SK-N-SH (cell line): Measurements from ENCODE around the gene CD2. TPM values are rescaled to one million over a fixed set of nuclear protein-coding genes. Genes with fewer than 3 reads are reported as not detected.

Source experiments
- CTCF ChIA-PET: fragments of 300-600, 350-600 bp; formaldehyde crosslinking; extraction: SDS; loops from one replicate; lab custom pipeline; 2021; lab: Yijun Ruan, JAX
- POLR2A ChIA-PET: fragments of 350-600 bp; sonication (Branson Sonifier 250); formaldehyde crosslinking; extraction: SDS; loops from one replicate; lab custom pipeline; 2020; ENCODE audit warnings: antibody characterized with exemption, inconsistent platforms; lab: Yijun Ruan, JAX
- DNase-seq: peaks from one replicate; pipeline ENCODE4 v3.0.0; 2012
- H2AFZ ChIP-seq: fragments of 200-600 bp; sonication (generic); 2 replicates; pipeline ENCODE4 v1.8.1; 2016; ENCODE audit warnings: antibody characterized with exemption, mild to moderate bottlenecking, low read depth
- H3F3A ChIP-seq: fragments of 200-600 bp; sonication (generic); replicated peaks from 2 replicates; pipeline ENCODE3; 2016; ENCODE audit warnings: antibody characterized with exemption, mild to moderate bottlenecking; ENCODE audit not compliant: insufficient read depth
- H3K27ac ChIP-seq, 2 experiments: fragments of 200-500 bp in 1 of 2; fragments of 200-600 bp in 1 of 2; sonication (Bioruptor generic) in 1 of 2; sonication (generic), shearing (Covaris generic) in 1 of 2; 2 replicates each; pipeline versions ENCODE4 v1.5.1 to v1.6.1; 2014 to 2016; ENCODE audit warnings: low read depth in 2 of 2, inconsistent platforms in 1 of 2, low read length in 1 of 2, mild to moderate bottlenecking in 1 of 2, mixed read lengths in 1 of 2
- H3K27me3 ChIP-seq: fragments of 200-600 bp; sonication (generic), shearing (Covaris generic); 2 replicates; pipeline ENCODE4 v1.6.1; 2016; ENCODE audit warnings: mixed run types; ENCODE audit not compliant: insufficient read depth
- H3K36me3 ChIP-seq, 2 experiments: fragments of 200-500 bp in 1 of 2; fragments of 200-600 bp in 1 of 2; sonication (Bioruptor generic) in 1 of 2; sonication (generic) in 1 of 2; replicated peaks in 1 of 2; 2 replicates each; pipeline versions ENCODE3 to v1.5.1; 2014 to 2016; ENCODE audit warnings: low read length in 1 of 2, mild to moderate bottlenecking in 1 of 2; ENCODE audit not compliant: insufficient read depth in 2 of 2, control insufficient read depth in 1 of 2
- H3K4me1 ChIP-seq, 2 experiments: fragments of 200-500 bp in 1 of 2; fragments of 200-600 bp in 1 of 2; sonication (Bioruptor generic) in 1 of 2; sonication (generic), shearing (Covaris generic) in 1 of 2; 2 replicates each; pipeline versions ENCODE4 v1.5.1 to v1.6.1; 2014 to 2016; ENCODE audit warnings: low read depth in 1 of 2, low read length in 1 of 2, mixed run types in 1 of 2; ENCODE audit not compliant: insufficient read depth in 2 of 2, control insufficient read depth in 1 of 2
- H3K4me2 ChIP-seq: fragments of 200-600 bp; sonication (generic), shearing (Covaris generic); 2 replicates; pipeline ENCODE4 v1.6.1; 2017; ENCODE audit warnings: mixed run types
- H3K4me3 ChIP-seq, 2 experiments: fragments of 200-500 bp in 1 of 2; fragments of 200-600 bp in 1 of 2; sonication (Bioruptor generic) in 1 of 2; sonication (generic), shearing (Covaris generic) in 1 of 2; 2 replicates each; pipeline versions ENCODE4 v1.5.1 to v1.8.1; 2014 to 2016; ENCODE audit warnings: low read depth in 2 of 2, inconsistent platforms in 1 of 2, low read length in 1 of 2, mild to moderate bottlenecking in 1 of 2, mixed read lengths in 1 of 2, moderate library complexity in 1 of 2
- H3K79me2 ChIP-seq: fragments of 200-600 bp; sonication (generic); 2 replicates; pipeline ENCODE4 v1.8.1; 2017; ENCODE audit warnings: mild to moderate bottlenecking; ENCODE audit not compliant: insufficient read depth
- H3K9ac ChIP-seq: fragments of 200-600 bp; sonication (generic); 2 replicates; pipeline ENCODE4 v1.6.1; 2017; ENCODE audit warnings: mixed run types
- H3K9me2 ChIP-seq: fragments of 200-600 bp; sonication (generic); 2 replicates; pipeline ENCODE4 v1.6.1; 2017; ENCODE audit warnings: mixed run types
- H3K9me3 ChIP-seq: fragments of 200-600 bp; sonication (generic); 2 replicates; pipeline ENCODE4 v1.6.1; 2017; ENCODE audit warnings: mixed run types, mild to moderate bottlenecking, moderate library complexity
- H4K20me1 ChIP-seq: fragments of 200-600 bp; sonication (generic); 2 replicates; pipeline ENCODE4 v1.6.1; 2017; ENCODE audit warnings: mild to moderate bottlenecking, mixed run types; ENCODE audit not compliant: insufficient read depth
- CTCF ChIP-seq: fragments of 200-600 bp; sonication (generic); IDR thresholded peaks from 2 replicates; pipeline ENCODE4 v1.6.1; 2017; ENCODE audit warnings: antibody characterized with exemption, mild to moderate bottlenecking, moderate library complexity
- FOSL2 ChIP-seq: IDR thresholded peaks from 2 replicates; pipeline ENCODE4 v1.4.0; 2012; ENCODE audit warnings: low read depth, mild to moderate bottlenecking, moderate library complexity, borderline replicate concordance
- GABPA ChIP-seq: IDR thresholded peaks from 2 replicates; pipeline ENCODE4 v1.4.0; 2012; ENCODE audit warnings: low read depth, mild to moderate bottlenecking
- GATA2 ChIP-seq: sonication (generic); formaldehyde crosslinking; IDR thresholded peaks from 2 replicates; pipeline ENCODE4 v1.5.0; 2020; ENCODE audit warnings: mild to moderate bottlenecking, missing genetic modification reagents
- PBX3 ChIP-seq: IDR thresholded peaks from 2 replicates; pipeline ENCODE4; 2012
- RXRA ChIP-seq: IDR thresholded peaks from 2 replicates; pipeline ENCODE4 v1.4.0; 2012; ENCODE audit warnings: low read depth, mild to moderate bottlenecking, borderline replicate concordance
- SIN3A ChIP-seq: IDR thresholded peaks from 2 replicates; pipeline ENCODE4 v1.6.1; 2012; ENCODE audit warnings: low read depth, mild to moderate bottlenecking, low read length, moderate library complexity, borderline replicate concordance
- SMC3 ChIP-seq: IDR thresholded peaks from 2 replicates; pipeline ENCODE4 v1.6.1; 2012; ENCODE audit warnings: low read depth, low read length, improper control_type of control experiment
- TAF1 ChIP-seq: IDR thresholded peaks from 2 replicates; pipeline ENCODE4 v1.6.1; 2012; ENCODE audit warnings: low read depth, mild to moderate bottlenecking, low read length, moderate library complexity, borderline replicate concordance
- TCF12 ChIP-seq: IDR thresholded peaks from 2 replicates; pipeline ENCODE4 v1.4.0; 2012
- TEAD4 ChIP-seq: IDR thresholded peaks from 2 replicates; pipeline ENCODE4 v1.4.0; 2012; ENCODE audit warnings: mild to moderate bottlenecking, borderline replicate concordance; ENCODE audit not compliant: insufficient read depth
- USF2 ChIP-seq: fragments of 150-350 bp; IDR thresholded peaks from 2 replicates; pipeline ENCODE4 v1.6.1; 2017; ENCODE audit warnings: antibody characterized with exemption, low read length, low read depth, borderline replicate concordance
- YY1 ChIP-seq: IDR thresholded peaks from 2 replicates; pipeline ENCODE4 v1.4.0; 2012; ENCODE audit warnings: low read depth, mild to moderate bottlenecking
- WGBS: methylation state at CpG from one replicate; pipeline ENCODE4 v1.1.6; 2017; ENCODE audit warnings: low lambda C conversion rate; 5-methylcytosine and 5-hydroxymethylcytosine counted together
- polyA plus RNA-seq, 3 experiments: library from polyadenylated mRNA; depleted of rRNA; stranded (reverse); fragments of >200 nt; gene quantifications; 2 replicates each; pipeline ENCODE4 v1.2.3, GENCODE V29; 2012
- TF ChIP-seq, protein P1 (sequence below): fragments of 150-350 bp; IDR thresholded peaks from 2 replicates; pipeline ENCODE4 v1.6.1; 2016; ENCODE audit warnings: mild to moderate bottlenecking, low read depth, low read length
- TF ChIP-seq, protein P2 (sequence below): IDR thresholded peaks from 2 replicates; pipeline ENCODE4 v1.4.0; 2012; ENCODE audit warnings: low read depth, borderline replicate concordance
- TF ChIP-seq, protein P3 (sequence below): IDR thresholded peaks from 2 replicates; pipeline ENCODE4 v1.4.0; 2012; ENCODE audit warnings: low read depth
- TF ChIP-seq, protein P4 (sequence below): IDR thresholded peaks from 2 replicates; pipeline ENCODE4 v1.4.0; 2012; ENCODE audit warnings: low read depth, borderline replicate concordance

The CD2 gene
- polyA plus RNA-seq, 1 of the 3 experiments (the other 2 are of a cell fraction), result not detected

GRCh38 chr1:116806671-116807070 is 52.4 kb downstream of the CD2 start:
- Histone ChIP-seq H4K20me1 (no peaks in the 10 kb centered on the region), H3F3A (no peaks in the 10 kb centered on the region)
- TF ChIP-seq SIN3A (no peak), FOSL2 (no peak), SMC3 (no peak), GATA2 (CRISPR knock-in tag) (no peak), TEAD4 (no peak)
- TF ChIP-seq, protein P1, sequence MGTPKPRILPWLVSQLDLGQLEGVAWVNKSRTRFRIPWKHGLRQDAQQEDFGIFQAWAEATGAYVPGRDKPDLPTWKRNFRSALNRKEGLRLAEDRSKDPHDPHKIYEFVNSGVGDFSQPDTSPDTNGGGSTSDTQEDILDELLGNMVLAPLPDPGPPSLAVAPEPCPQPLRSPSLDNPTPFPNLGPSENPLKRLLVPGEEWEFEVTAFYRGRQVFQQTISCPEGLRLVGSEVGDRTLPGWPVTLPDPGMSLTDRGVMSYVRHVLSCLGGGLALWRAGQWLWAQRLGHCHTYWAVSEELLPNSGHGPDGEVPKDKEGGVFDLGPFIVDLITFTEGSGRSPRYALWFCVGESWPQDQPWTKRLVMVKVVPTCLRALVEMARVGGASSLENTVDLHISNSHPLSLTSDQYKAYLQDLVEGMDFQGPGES, result no peak
- TF ChIP-seq, all 33 proteins: peak for 0
- no peaks in the 10 kb centered on the region for H3K9me2 ChIP-seq
- H3K9ac ChIP-seq, result no peak overlapping the region
- H3K27me3 ChIP-seq, result no peaks in the 10 kb centered on the region
- H3K36me3 ChIP-seq, result no peaks in the 10 kb centered on the region
- no peak overlapping the region for H3K4me2 ChIP-seq
- H2AFZ ChIP-seq, result no peak overlapping the region
- H3K27ac ChIP-seq, result no peak overlapping the region
- no peaks in the 10 kb centered on the region for H3K9me3 ChIP-seq
- WGBS, result 55% methylated on average over 3 of the region's 4 CpGs
- ChIA-PET CTCF (interaction anchor here (1.0 to 1.3 kb wide), 2 partner anchors 8 to 19 kb away, joined by 3 read pairs; no protein-coding TSS in a partner anchor), POLR2A (no interaction called here)
- H3K79me2 ChIP-seq, result no peaks in the 10 kb centered on the region
- no peak for DNase-seq
- H3K4me3 ChIP-seq, result no peak overlapping the region
- H3K4me1 ChIP-seq, result peaks cover 0 to 2% of the 10 kb centered on the region in 2 experiments; a peak in 1 of 4 replicates

GRCh38 chr1:116807394-116808199 is 53.4 kb downstream of the CD2 start:
- H2AFZ ChIP-seq, result no peak overlapping the region
- WGBS, result 65% methylated on average over 16 of the region's 16 CpGs
- no peak overlapping the region for H3K27ac ChIP-seq
- DNase-seq, result no peak
- no peak overlapping the region for H3K4me2 ChIP-seq
- H3K36me3 ChIP-seq, result no peaks in the 10 kb centered on the region
- POLR2A ChIA-PET, result no interaction called here
- H4K20me1 ChIP-seq, result no peaks in the 10 kb centered on the region
- no peaks in the 10 kb centered on the region for H3K9me3 ChIP-seq
- no peak overlapping the region for H3K4me3 ChIP-seq
- H3K27me3 ChIP-seq, result no peaks in the 10 kb centered on the region
- no peaks in the 10 kb centered on the region for H3K79me2 ChIP-seq
- no peaks in the 10 kb centered on the region for H3K9me2 ChIP-seq
- no peaks in the 10 kb centered on the region for H3F3A ChIP-seq
- CTCF ChIA-PET, result interaction anchor here (1.3 kb wide), 1 partner anchor 18 kb away, joined by 3 read pairs; no protein-coding TSS in a partner anchor
- no peaks in the 10 kb centered on the region for H3K4me1 ChIP-seq
- no peak overlapping the region for H3K9ac ChIP-seq
- TF ChIP-seq, protein P2, sequence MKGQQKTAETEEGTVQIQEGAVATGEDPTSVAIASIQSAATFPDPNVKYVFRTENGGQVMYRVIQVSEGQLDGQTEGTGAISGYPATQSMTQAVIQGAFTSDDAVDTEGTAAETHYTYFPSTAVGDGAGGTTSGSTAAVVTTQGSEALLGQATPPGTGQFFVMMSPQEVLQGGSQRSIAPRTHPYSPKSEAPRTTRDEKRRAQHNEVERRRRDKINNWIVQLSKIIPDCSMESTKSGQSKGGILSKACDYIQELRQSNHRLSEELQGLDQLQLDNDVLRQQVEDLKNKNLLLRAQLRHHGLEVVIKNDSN, result no peak
- TF ChIP-seq TAF1 (no peak), USF2 (no peak), SIN3A (no peak), GABPA (no peak), YY1 (no peak), PBX3 (no peak), TEAD4 (no peak), CTCF (no peak), FOSL2 (no peak), TCF12 (no peak), RXRA (no peak)
- TF ChIP-seq, protein P3, sequence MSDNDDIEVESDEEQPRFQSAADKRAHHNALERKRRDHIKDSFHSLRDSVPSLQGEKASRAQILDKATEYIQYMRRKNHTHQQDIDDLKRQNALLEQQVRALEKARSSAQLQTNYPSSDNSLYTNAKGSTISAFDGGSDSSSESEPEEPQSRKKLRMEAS, result no peak
- TF ChIP-seq, protein P4, sequence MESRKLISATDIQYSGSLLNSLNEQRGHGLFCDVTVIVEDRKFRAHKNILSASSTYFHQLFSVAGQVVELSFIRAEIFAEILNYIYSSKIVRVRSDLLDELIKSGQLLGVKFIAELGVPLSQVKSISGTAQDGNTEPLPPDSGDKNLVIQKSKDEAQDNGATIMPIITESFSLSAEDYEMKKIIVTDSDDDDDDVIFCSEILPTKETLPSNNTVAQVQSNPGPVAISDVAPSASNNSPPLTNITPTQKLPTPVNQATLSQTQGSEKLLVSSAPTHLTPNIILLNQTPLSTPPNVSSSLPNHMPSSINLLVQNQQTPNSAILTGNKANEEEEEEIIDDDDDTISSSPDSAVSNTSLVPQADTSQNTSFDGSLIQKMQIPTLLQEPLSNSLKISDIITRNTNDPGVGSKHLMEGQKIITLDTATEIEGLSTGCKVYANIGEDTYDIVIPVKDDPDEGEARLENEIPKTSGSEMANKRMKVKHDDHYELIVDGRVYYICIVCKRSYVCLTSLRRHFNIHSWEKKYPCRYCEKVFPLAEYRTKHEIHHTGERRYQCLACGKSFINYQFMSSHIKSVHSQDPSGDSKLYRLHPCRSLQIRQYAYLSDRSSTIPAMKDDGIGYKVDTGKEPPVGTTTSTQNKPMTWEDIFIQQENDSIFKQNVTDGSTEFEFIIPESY, result no peak
